Right lung (tissue), 5 donors: Measurements from ENCODE around the gene ADCY1. TPM values are rescaled to one million over a fixed set of nuclear protein-coding genes. Genes with fewer than 3 reads are reported as not detected.

ENCODE experiments used
- DNase-seq, 2 donors: peaks; one replicate each; pipeline ENCODE4 v3.0.0-alpha.2; 2013
- polyA plus RNA-seq, 5 donors: library from polyadenylated mRNA; unstranded; fragments of 120-200 nt; gene quantifications; one replicate each; pipeline versions ENCODE4 v1.2.1 to v1.2.3, GENCODE V29; 2013; ENCODE audit warnings: inconsistent platforms in 1 of 5, low replicate concordance in 1 of 5; ENCODE audit not compliant: insufficient read length in 5 of 5, insufficient read depth in 1 of 5

Gene ADCY1
- polyA plus RNA-seq, 5 donors = 1.9 to 2.9 (median 2.3) TPM

DNA sequence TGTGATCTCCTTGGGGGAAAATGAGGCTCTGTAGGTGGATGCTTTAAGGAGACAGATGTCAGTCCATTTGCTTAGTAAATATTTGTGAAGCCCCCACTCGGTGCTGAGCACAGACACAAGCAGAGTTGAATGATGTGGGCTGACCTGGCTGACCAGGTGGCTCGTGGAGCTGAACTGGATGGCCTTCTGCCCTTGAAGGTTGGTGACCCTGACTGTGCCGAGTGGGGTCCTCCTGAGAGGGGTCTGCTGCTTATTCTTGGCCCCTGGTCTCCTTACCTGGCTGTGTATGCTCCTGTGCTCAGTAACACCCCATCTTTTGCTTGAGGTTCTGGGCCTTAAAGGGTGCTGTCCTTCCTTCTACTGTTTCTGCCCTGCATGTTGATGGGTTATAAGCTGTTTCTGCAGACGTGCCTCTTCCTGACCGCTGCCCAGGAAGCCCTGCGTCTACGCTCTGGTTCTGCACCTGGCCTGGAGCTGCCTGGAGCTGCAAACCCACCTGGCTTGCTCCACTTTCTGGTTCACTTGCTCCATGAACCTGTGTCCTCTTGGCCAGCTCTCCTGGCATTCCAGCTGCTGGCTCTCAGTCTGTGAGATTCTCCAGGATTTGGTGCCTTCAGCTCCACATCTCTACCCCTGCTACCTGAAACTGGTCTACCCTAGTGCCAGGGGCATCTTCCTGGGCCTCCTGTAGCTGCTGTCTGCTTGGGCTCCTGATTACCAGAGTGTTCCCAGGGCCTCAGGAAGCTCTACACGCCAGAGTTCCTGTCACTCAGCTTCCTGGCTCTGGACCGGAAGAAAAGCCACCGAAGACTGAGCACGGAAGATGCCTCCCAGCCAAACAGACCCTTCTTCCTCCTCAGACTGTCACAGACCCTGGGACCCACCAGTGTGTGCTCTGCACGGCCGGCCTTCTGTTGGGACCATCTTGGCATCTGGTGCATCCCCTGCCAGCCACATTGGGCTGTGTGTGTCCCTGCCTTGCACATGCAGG lies 76.5 kb downstream of the ADCY1 start:
- no peak for DNase-seq

DNA sequence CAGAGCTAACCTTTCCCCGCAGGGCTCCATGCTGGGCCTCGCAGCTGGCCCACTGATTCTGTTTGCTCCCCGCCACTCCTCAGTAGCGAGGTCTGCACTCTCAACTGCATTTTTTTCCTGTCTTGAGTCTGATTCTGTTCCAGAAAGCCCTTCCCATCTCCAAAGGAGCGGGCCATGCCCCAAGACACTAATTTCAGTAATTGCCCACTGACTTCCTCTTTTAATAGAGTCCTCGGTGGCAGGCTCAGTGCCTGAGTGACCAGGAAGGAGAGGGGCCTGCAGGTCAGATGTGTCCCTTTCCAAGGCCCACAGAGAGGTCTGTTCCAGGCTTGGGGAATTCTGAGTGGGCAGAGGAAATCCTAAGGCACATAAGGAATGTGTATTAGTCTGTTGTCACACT lies 77.4 kb downstream of the ADCY1 start:
- no peak for DNase-seq

DNA sequence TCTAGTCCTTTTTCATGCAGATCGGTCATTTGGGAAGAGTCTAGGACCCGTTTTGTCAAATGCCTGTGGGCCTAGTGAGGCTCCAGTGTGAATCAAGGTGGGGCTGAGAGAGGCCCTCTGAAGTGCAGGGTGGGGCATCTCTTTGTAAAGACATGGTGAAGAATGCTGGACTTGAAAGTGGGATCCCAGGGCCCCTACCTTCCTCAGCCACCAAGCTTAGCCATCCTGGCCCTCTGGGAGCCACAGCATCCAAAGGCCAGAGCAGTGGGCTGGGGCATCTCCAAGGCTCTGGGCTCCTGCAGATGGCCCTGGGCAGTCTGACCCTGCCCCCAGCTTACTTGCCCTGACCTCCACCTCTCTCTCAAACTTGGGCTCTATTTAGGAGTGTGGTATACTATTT lies 78.5 kb downstream of the ADCY1 start:
- DNase-seq = no peak

DNA sequence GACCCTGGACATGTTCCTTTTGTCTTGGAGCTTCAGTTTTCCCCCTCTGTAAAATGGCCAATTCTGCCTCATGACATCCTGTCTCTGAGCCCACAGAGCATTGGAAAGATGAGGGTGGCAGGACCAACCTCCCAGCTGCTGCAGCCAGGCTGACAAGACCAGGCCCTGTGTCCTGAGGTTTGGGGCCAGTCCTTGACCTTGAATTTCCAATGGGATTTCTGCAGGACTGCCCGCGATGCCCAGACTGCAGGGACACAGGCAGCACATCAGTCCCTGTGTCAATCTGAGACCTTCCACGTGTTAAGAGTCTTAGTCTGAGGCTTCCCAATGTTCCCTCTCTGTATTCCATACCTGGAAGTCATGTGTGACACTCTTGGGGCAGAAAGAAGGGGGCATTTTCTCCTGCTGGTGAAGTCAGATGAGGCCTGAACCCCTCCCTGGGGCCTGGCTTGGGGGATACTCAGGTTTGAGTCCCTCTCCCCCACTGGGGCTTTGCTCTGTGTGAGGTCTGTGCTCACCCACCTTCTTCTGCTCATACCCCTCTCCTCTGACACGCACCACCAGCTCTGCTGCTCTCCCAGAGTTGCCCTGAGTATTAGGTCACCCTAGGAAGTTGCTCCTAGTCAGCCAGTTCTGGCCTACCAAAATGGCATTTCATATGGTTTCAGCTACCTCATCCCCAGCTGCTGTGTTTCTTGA lies 79.2 kb downstream of the ADCY1 start:
- no peak for DNase-seq

DNA sequence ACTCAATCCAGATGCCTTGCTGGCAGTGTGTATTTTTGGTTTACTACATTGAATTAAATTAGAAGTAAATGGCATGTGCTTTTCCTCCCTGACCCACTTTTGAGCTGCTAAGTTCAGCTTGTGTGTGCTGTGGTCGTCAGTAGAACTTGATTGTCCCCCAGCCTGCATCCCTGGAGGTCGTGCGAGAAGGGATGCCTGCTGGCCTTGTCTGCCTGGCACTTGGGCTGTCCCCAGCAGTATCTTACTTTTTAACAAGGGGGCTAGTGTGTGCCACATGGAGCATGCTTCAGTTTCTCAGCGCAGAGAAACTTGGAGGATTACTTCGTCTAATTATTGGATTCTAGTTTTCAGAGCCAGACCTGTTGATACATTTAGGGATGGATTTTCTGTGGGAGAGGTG lies 80.2 kb downstream of the ADCY1 start:
- no peak for DNase-seq

DNA sequence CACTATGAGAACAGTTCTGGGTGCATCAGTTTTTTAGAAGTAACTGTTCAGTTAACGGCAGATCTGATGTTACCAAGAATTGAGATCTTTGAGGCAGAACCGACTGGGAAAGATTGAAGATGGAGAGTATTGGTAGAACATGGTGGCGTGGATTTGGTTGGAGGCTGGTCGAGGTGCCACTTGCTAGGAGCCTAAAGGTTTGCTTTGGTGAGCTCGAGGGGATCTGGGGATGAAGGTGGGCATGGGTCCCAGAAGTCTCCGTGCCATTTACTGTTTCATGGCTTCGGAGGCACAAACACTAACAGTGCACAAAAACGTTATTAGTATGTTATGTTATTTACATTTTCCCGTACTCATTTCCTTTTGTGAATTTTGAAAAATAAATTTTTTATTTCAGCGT lies 81.4 kb downstream of the ADCY1 start:
- no peak for DNase-seq

DNA sequence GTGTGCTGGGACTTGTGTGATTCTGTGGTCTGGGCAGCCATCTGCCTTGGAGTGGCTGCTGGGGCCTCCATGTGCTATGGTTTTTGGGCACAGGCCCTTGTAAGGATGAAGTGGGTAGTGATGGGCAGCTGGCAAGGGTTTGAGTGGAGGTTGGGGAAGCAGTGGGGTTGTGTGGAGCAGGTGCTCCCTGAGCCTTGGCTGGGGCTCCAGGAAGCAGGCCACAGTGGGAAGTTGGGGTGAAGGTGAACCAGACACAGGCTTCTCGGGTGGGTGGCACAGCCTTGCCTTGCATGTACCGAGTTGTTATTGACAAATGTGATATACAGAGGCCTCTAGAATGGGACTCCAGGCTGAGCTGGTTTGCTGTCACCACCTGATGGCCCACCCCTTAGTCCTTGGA lies 82.3 kb downstream of the ADCY1 start:
- DNase-seq = no peak

DNA sequence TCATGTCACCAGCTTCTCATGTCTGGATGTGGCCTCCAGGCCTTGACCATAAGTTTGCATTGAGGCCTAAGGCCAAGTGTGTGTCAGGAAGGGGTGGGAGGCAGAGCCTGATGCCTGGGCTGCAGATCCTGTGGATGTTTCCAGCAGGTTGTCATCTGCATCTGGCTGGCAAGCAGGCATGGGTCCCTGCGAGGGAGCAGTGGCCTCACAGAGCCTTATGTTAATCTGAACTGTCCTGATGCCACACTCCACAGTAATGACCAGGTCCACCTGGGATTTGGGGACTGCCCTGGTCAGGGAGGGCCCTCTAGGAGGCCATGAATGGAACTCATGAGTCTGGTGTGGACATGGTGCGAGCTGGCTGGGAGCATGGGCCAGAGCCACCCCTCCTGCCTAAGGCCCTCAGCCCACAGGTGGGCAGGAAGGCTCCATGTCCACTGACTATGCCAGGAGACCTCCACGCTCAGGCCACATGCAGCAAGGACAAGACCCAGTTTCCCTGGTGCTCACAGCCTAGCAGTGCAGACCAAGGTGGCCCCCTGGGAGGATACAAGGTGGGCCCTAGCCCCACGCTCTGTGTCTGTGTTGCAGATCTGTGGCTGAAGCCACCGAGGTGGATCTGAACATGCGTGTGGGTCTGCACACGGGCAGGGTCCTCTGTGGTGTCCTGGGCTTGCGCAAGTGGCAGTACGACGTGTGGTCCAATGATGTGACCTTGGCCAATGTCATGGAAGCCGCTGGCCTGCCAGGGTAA lies 83.1 kb downstream of the ADCY1 start:
- no peak for DNase-seq

DNA sequence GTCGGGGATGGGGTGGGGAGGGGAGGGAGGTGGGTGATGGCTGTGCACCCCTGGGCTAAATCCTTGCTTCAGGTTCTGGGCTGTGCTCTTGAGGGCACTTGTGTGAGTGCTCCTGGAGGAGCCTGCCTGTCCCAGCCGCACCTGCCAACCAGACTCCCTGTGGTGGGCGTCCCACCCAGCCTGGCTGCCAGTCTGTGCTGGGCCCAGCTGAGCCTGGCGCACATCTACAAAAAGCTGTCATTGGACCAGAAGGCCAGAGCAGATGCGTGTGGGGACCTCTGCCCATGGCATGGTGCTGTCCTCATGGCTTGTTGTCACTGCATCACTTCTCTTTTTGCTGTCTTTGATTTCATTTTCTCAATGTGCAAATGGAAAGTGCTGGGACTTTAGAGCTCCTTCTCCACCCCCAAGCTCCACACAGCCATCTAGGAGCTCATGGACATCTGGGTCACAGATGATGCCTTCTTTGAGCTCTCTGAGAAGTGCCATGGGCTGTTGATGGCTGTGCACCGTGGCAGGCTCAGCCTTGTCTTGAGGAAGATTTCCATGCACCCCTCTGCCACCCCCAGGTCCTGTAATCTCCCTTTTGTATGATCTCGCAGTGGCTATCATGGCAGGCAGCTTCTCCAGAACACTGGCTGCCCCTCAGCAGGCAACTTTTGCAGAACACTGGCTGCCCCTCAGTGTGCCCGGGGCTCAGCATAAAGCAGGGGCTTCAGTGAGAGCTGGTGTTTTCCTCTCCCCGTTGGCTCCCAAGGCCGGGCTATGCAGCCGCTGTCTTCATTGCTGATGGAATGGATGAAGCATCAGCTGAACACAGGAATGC lies 83.9 kb downstream of the ADCY1 start:
- DNase-seq = no peak

DNA sequence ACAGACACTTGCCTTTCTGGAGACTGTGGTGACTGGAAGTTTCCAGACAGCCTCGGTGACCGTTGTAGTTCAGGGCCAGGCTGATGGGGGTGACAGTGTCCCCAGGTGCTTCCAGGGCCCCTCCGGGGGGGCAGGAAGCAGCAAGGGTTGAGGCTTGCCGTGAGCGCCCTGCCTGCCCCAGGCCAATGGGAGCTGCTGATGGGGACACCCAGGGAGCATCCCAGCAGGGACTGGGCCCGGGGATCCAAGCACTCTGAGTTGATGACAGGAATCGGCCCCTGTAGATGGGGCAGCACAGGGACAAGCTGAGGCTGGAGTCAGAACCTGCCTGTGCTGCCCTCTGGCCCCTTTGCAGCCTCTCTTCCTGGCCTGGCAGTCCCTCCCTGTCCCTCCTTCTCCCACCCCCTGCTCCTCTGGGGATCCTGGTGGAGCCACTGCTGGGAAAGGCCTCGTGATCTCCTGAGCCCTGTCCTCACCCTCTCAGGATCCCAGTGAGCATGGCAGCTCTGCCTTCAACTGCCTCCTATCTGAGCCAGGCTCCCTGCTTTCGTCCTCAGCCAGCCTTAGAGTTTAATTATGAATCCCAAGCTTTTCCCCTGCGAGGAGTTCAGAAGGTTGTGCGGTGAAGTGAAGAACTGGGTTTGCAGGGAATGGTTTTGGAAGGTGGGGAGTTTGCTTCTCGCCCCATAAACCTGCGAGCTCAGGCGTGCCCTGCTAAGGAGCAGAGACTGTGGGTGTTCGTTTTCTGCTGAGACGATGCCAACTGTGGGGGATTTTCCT lies 84.7 kb downstream of the ADCY1 start:
- no peak for DNase-seq

DNA sequence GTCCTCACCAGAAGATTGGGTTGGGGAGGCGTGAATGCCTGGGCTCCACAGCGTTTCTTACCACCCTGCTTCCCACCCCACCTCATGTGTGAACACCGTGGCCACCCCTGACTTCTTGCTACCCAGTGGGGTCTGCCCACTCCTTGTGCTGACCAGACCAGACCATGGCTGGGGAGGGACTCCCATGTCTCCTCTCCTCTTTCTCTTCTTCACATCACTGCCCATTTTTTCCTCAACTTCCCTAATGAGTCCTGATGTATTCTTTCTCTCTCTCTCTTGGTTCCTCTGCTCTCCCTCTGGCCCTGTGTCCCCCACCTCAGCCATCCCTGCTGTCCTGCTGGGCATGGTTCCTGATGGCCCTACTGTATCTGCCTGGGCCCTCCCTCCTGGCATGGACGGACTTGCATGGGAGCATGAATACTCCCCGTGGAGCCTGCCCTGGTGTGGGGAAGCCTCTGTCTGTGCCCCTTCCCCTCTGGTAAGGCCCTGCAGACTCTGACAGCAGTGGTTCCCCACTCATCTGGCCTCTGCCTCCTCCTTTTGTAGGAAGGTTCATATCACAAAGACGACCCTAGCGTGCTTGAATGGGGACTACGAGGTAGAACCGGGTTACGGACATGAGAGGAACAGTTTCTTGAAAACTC lies 85.5 kb downstream of the ADCY1 start:
- no peak for DNase-seq

DNA sequence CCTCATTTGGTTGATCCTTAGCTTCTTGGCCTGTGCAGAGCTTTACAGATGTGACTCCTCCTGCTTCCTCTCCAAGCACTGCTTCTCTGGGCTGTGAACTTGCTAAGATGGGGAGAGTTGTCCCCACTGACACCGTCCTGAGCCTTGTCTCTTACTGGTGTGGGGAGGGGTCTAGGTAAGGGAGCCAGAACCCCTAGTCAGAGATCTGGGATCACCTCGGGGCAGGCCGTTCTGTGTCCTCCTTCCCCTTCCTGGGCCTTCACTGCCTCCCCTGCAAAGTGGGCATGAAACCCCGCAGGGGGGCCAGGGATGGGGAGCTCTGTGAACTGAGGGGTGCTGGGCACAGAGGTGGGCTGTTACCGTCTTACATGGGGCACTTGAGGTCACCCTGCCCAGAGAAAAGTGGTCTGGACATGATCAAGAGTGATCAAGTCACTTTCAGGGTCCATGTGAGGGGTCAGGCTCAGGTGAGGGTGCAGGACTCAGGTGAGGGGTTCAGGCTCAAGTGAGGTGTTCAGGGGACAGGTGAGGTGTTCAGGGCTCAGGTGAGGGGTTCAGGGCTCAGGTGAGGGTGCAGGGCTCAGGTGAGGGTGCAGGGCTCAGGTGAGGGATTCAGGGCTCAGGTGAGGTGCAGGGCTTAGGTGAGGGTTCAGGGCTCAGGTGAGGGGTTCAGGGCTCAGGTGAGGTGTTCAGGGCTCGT lies 86.2 kb downstream of the ADCY1 start:
- no peak for DNase-seq

DNA sequence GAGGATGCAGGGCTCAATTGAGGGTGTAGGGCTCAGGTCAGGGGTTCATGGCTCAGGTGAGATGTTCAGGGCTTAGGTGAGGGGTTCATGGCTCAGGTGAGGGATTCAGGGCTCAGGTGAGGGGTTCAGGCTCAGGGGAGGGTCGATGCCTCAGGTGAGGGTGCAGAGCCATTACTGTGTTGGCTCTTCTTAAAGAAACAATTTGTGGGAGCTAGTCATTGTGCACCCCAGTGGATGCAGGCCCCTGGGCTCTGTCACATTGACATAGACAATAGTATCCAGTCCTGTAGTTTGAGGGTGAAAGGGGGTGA lies 86.7 kb downstream of the ADCY1 start:
- no peak for DNase-seq

DNA sequence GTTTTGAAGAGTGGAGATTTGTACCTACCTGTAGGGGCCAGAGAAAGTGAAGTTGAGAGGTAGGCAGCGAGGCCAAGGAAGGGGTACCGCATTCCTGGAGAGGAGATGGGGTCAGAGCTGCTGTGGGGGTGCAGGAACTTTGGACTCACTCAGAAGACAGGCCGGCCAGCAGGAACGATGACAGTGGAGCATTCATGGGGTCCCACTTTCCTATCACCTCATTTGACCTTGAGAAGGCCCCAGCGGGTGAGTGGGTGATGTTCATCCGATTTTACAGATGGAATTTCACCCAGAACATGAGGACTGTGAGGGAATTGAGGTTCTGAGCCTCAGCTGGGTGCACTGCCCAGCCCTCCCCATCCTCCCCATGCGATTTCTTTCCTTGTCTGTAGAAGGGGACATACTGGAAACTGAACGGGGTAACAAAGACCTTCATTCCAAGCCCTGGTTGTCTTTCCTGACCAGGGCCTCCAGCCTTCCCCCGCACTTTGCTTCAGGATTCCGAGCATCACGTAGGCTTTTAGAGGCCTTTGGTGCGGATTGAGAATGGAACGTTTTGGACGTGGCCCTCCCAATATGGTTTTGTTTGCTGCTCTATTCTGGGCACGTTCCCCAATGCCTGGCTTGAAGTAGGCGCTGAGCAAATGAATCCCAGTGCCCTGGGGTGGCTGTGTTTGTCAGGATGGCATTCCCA lies 87.3 kb downstream of the ADCY1 start:
- no peak for DNase-seq

DNA sequence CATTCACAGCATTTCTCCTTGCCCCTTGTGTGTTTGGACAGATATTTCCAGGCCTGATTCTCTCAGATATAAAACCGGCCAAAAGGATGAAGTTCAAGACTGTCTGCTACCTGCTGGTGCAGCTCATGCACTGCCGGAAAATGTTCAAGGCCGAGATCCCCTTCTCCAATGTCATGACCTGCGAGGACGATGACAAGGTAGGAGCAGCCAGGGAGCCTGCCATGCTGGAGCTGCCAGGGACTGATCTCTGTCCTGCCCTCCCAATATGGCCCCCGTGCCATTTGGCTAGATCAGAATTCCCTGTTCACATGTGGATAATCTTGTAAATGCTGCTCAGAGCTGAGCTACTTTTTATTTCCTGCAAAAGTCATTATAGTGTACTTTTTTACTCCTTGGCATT lies 87.8 kb downstream of the ADCY1 start:
- DNase-seq = no peak

DNA sequence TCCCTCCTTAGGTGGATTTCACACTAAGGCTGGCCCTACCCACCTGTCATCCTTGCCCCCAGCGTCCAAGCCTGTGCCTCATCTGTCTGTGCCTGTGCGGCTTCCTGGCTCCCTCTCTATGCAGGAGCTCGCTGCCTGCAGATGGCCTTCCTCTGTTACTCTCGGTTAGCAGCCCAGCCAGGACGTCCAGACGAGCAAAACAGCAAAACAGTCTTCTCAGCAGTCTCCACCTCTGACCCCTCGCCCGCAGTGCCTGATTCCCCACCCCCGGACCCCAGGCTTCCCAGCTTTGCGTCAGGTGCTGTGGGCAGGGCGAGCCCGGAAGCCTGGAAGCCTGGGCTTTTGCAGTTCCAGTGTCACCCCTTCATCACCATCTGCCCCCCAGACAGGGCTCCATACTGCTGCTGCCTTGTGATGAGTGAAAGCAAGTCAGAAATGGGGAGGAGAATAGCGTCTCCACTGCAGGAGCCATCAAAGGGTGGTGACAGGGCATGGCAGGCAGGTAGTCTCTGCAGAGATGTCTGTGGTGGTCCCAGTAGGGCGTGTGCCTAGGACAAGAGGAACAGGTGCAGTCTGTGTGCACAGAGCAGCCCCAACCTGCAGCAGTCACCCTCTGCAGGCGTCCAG lies 88.5 kb downstream of the ADCY1 start:
- no peak for DNase-seq

DNA sequence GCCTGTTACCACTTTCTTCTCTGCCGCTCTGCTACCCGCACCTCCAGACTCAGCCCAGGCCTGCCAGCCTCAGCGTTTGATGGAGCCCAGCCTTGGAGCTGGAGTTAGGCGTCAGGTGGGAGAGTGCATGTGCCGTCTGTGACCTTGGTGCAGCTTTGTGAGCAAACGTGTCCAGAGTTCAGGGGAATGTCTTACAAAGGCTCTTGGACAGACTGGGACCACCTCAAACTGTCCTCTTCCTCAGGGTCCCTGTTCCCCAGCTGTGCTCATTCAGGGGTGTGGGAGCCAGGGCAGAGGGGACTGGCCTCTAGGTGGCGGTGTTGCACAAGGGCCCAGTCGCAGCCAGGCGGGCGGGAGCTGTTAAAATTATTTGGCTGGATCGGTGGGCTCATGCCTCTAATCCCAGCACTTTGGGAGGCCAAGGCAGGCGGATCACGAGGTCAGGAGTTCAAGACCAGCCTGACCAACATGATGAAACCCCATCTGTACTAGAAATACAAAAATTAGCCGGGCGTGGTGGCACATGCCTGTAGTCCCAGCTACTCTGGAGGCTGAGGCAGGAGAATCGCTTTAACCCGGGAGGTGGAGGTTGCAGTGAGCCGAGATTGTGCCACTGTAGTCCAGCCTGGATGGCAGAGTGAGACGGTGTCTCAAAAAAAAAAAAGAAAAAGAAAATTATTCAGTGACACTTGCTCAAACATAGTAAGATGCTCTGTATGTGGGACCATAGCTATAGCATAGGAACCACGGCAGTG lies 89.2 kb downstream of the ADCY1 start:
- DNase-seq = no peak
